Heart right ventricle (tissue), 16 donors: ENCODE measurements around the gene HORMAD2. TPM values are rescaled to one million over a fixed set of nuclear protein-coding genes. Genes with fewer than 3 reads are reported as not detected.

ENCODE experiments used
- ATAC-seq, 8 donors: fragments of 200-7000 bp; cut with Tn5 transposase; one replicate each; pipeline ENCODE4 v1.9.1; 2020; ENCODE audit warnings: mild to moderate bottlenecking in 8 of 8, moderate library complexity in 8 of 8, moderate number of reproducible peaks in 1 of 8
- DNase-seq, 2 donors: peaks; one replicate each; pipeline ENCODE4 v3.0.0-alpha.2; 2020
- H3K27ac ChIP-seq, 10 donors: fragments of 200-600 bp; sonication (generic) in 2 of 10; one replicate each; pipeline versions ENCODE4 v1.5.0 to v1.8.0; 2020 to 2022; ENCODE audit warnings: mild to moderate bottlenecking in 3 of 10
- H3K27me3 ChIP-seq, 7 donors: fragments of 200-600 bp; one replicate each; pipeline ENCODE4 v1.8.0; 2021 to 2022; ENCODE audit warnings: mild to moderate bottlenecking in 2 of 7
- H3K36me3 ChIP-seq, 9 donors: fragments of 200-600 bp; sonication (generic) in 1 of 9; one replicate each; pipeline versions ENCODE4 v1.5.0 to v1.8.0; 2020 to 2022; ENCODE audit warnings: mild to moderate bottlenecking in 2 of 9
- H3K4me1 ChIP-seq, 9 donors: fragments of 200-600 bp; sonication (generic) in 1 of 9; one replicate each; pipeline versions ENCODE4 v1.5.0 to v1.8.0; 2020 to 2022; ENCODE audit warnings: mild to moderate bottlenecking in 4 of 9
- H3K4me3 ChIP-seq, 10 donors: fragments of 200-600 bp; sonication (generic) in 2 of 10; one replicate each; pipeline versions ENCODE4 v1.5.0 to v1.8.0; 2020 to 2022; ENCODE audit warnings: mild to moderate bottlenecking in 7 of 10, moderate library complexity in 2 of 10
- H3K9me3 ChIP-seq, 11 donors: fragments of 200-600 bp in 10 of 11; sonication (generic) in 2 of 11; one replicate each; pipeline versions ENCODE4 v1.5.0 to v1.8.0; 2013 to 2022; ENCODE audit warnings: mild to moderate bottlenecking in 2 of 11, control low read depth in 1 of 11, moderate library complexity in 1 of 11
- WGBS, 2 donors: extraction: QIAGEN DNeasy Blood & Tissue Kit; methylation state at CpG; one replicate each; pipeline ENCODE4 v1.1.7; 2013; ENCODE audit warnings: inconsistent platforms in 1 of 2; 5-methylcytosine and 5-hydroxymethylcytosine counted together
- intact Hi-C, 10 donors: fragments of 100-400 bp; cut with DNase I; formaldehyde crosslinking; loops; one replicate each; pipeline versions ENCODE4 v1.11.1 to v1.14.2; 2022
- polyA plus RNA-seq, 2 donors: library from polyadenylated mRNA; stranded (reverse); fragments of 200-250 nt; gene quantifications; one replicate each; pipeline ENCODE4 v1.2.3, GENCODE V29; 2013
- total RNA-seq, 10 donors: library from RNA; stranded (reverse); fragmentation: NEBNext Ultra II Directional in 3 of 10; extraction: Animal tissue kit (Norgen Biotek cat#: 25700) in 3 of 10; gene quantifications; one replicate each; pipeline versions ENCODE4 v1.2.1 to v1.2.4, GENCODE V29; 2021 to 2023
- TF ChIP-seq, protein P1 (sequence below), 9 donors: fragments of 200-600 bp; sonication (generic) in 2 of 9; IDR thresholded peaks; one replicate each; pipeline versions ENCODE4 v1.5.0 to v1.8.0; 2021 to 2022; ENCODE audit warnings: antibody characterized with exemption in 9 of 9, mild to moderate bottlenecking in 5 of 9, moderate library complexity in 1 of 9
- donor health status: Arrhythmogenic right ventricular cardiomyopathy.
- donor health status: ischemic (EF 13 %, LVEDD 7.1; RV severe dilation, severe dysfunction).
- donor health status: healthy with polysubstance abuse.
- donor health status: DM: no; HTN: yes; CAD: no.
- donor health status: DM: no; HTN: no; CAD: no.
- donor health status: ischemic (EF 25% LVEDD 6.9; RV normal size, moderate dysfunction).
- donor health status: ischemic (EF 25% LVEDD 5.7; RV mildly dilated, moderate dysfunction).
- donor health status: healthy.
- donor health status: DM: yes; HTN: yes; CAD: no.
- donor health status: Ischemic cardiomyopathy.
- donor health status: ischemic (EF 35%, LVEDD 5.7; RV mildly dilated, moderate dysfunction).
- donor health status: nonischemic (EF 11% LVEDD 7.7; RV severe dilation, severe dysfunction).
- donor health status: DM: yes; HTN: yes; CAD: no.
- donor health status: PGD.
- donor health status: ischemic (EF 29% LVEDD 5.4; RV normal size, mild dysfunction).
- donor health status: nonischemic (EF 23%, LVEDD 6.1; RV moderate dilation, normal function).

HORMAD2 gene
- total and polyA plus RNA-seq, 12 donors, result not detected

DNA sequence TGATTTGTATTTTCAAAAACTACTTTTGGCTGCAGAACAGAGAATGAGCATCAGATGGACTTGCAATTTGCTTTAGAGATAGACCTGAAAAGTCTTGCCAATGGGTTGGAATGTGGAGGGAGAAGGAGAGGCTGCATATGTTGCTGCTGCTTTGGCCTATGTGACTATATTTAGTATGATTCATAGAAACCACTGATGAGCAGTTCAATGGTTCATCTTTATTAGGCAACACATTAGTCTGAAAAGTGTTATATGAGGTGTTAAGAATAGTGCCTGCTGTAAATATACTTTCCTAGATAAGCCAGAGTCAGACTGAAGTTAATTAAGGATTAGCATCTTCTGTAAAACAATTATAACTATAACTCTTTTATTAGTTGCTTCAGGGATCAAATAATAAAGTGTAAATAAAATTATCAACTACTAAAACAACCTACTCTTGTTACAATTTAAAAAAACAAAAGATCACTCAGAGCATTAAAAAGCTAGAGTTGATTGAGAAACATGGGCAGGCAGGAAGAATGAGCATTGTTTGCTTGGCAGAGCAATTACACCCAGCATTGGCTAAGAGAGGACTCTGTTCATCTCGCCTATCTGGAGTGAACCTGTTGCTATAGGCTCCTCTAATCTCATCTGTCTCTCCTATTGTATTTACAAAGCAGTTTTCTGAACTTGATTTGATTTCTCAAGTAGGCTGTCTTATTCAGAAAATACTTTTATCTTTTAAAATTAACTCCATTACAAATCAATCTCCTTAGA is 36.3 kb downstream of the HORMAD2 start:
- intact Hi-C loops, result loop anchor here in 1 of 10 donors (10.0 kb wide), 1 partner anchor 68 kb away; no protein-coding TSS in a partner anchor
- 91 to 92% methylated on average over 1 of the region's 1 CpG for WGBS, 2 donors
- peak overlapping the region in 1 of 10 donors; percentile 31 for H3K27ac ChIP-seq
- H3K4me1 ChIP-seq, result peaks cover 0 to 8% (median 0%) of the 10 kb centered on the region in 9 donors
- H3K4me3 ChIP-seq, result no peak overlapping the region
- H3K36me3 ChIP-seq, result no peaks in the 10 kb centered on the region
- no peaks in the 10 kb centered on the region for H3K9me3 ChIP-seq
- ATAC-seq (no peak), DNase-seq (no peak)
- H3K27me3 ChIP-seq, result peaks cover 0 to 26% (median 15%) of the 10 kb centered on the region in 7 donors
- TF ChIP-seq, protein P1, sequence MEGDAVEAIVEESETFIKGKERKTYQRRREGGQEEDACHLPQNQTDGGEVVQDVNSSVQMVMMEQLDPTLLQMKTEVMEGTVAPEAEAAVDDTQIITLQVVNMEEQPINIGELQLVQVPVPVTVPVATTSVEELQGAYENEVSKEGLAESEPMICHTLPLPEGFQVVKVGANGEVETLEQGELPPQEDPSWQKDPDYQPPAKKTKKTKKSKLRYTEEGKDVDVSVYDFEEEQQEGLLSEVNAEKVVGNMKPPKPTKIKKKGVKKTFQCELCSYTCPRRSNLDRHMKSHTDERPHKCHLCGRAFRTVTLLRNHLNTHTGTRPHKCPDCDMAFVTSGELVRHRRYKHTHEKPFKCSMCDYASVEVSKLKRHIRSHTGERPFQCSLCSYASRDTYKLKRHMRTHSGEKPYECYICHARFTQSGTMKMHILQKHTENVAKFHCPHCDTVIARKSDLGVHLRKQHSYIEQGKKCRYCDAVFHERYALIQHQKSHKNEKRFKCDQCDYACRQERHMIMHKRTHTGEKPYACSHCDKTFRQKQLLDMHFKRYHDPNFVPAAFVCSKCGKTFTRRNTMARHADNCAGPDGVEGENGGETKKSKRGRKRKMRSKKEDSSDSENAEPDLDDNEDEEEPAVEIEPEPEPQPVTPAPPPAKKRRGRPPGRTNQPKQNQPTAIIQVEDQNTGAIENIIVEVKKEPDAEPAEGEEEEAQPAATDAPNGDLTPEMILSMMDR (IDR thresholded peaks at IDR 0.05), result no peak

DNA sequence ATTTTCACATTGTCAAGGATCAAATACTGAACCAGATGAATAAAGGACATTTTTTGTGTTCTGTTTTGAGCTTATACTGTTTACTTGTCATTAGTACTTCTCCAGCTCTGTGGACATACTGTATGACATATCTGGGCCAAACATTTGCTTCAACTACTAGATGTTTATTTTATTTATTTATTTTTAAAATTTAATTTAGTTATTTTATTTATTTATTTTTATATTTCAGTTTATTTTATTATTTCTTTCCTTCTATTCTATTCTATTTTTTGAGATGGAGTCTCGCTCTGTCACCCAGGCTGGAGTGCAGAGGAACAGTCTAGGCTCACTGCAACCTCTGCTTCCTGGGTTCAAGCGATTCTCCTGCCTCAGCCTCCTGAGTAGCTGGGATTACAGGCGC is 37.0 kb downstream of the HORMAD2 start:
- peaks cover 0 to 8% (median 0%) of the 10 kb centered on the region in 9 donors for H3K4me1 ChIP-seq
- no peaks in the 10 kb centered on the region for H3K9me3 ChIP-seq
- no peak for ATAC-seq
- H3K4me3 ChIP-seq, result no peak overlapping the region
- TF ChIP-seq, protein P1 (IDR thresholded peaks at IDR 0.05), result no peak
- H3K27ac ChIP-seq, result no peak overlapping the region
- no peaks in the 10 kb centered on the region for H3K36me3 ChIP-seq
- 98 to 100% methylated on average over 3 of the region's 3 CpGs for WGBS, 2 donors
- peaks cover 0 to 32% (median 15%) of the 10 kb centered on the region in 7 donors for H3K27me3 ChIP-seq
- DNase-seq, result no peak
- intact Hi-C loops, result loop anchor here in 1 of 10 donors (10.0 kb wide), 1 partner anchor 68 kb away; no protein-coding TSS in a partner anchor

DNA sequence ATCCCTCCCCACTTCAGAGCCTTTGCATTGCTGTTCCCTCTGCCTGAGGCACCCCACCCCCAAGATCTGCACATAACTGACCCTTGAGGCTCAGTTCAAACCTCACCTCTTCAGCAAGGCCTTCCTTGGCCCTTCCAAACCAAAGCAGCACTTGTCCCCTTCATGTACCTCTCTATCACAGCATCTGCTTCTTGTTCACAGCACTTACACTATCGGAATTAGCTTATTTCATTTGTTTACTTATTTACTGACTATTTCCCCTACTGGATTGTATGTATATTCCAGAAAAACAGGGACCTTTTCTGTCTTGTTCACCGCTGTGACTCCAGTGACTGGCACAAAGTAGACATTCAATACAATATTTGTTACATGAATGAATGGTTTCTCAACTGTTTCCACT is 38.0 kb downstream of the HORMAD2 start:
- no peak for DNase-seq
- no peaks in the 10 kb centered on the region for H3K9me3 ChIP-seq
- no peaks in the 10 kb centered on the region for H3K36me3 ChIP-seq
- WGBS, 2 donors, result 87 to 89% methylated on average over 2 of the region's 2 CpGs
- no peak for ATAC-seq
- no peak overlapping the region for H3K4me3 ChIP-seq
- intact Hi-C loops, result loop anchor here in 1 of 10 donors (10.0 kb wide), 1 partner anchor 67 kb away; no protein-coding TSS in a partner anchor
- peaks cover 0 to 40% (median 21%) of the 10 kb centered on the region in 7 donors for H3K27me3 ChIP-seq
- TF ChIP-seq, protein P1 (IDR thresholded peaks at IDR 0.05), result no peak
- H3K27ac ChIP-seq, result no peak overlapping the region
- H3K4me1 ChIP-seq, result peaks cover 0 to 8% (median 0%) of the 10 kb centered on the region in 9 donors

DNA sequence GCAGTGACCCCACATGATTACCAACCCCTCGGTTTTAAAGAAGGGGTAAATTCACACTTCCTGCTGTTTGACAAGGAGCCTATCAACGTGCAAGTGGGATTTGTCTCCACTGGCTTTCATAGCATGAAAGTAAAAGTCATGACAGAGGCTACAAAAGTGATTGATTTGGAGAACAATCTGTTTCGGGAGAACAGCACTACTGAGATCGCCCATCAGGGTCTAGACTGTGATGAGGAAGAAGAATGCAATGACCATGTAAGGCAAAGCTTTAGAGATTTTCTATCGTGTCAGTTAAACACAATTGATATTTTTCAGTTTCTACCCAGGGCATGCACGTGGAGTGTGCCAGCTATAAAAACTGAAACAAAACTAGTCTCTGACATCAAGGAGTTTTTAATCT is 41.7 kb downstream of the HORMAD2 start:
- Histone ChIP-seq H3K9me3 (no peaks in the 10 kb centered on the region), H3K36me3 (no peaks in the 10 kb centered on the region), H3K27me3 (peaks cover 0 to 59% (median 49%) of the 10 kb centered on the region in 7 donors), H3K4me1 (peaks cover 0 to under 1% (median 0%) of the 10 kb centered on the region in 9 donors), H3K27ac (no peak overlapping the region), H3K4me3 (no peak overlapping the region)
- 46 to 51% methylated on average over 6 of the region's 6 CpGs for WGBS, 2 donors
- intact Hi-C loops, result loop anchor here in 1 of 10 donors (5.0 kb wide), 1 partner anchor 1005 kb away; no protein-coding TSS in a partner anchor
- ATAC-seq, result no peak
- DNase-seq, result no peak
- TF ChIP-seq, protein P1 (IDR thresholded peaks at IDR 0.05), result no peak
